ENCODE measurements around the gene BAG5. TPM values are rescaled to one million over a fixed set of nuclear protein-coding genes. Genes with fewer than 3 reads are reported as not detected.

Gene BAG5
- total and polyA plus RNA-seq, 2 of the 4 experiments (the other 2 are of a cell fraction): 6.7 to 22.2 TPM

DNA sequence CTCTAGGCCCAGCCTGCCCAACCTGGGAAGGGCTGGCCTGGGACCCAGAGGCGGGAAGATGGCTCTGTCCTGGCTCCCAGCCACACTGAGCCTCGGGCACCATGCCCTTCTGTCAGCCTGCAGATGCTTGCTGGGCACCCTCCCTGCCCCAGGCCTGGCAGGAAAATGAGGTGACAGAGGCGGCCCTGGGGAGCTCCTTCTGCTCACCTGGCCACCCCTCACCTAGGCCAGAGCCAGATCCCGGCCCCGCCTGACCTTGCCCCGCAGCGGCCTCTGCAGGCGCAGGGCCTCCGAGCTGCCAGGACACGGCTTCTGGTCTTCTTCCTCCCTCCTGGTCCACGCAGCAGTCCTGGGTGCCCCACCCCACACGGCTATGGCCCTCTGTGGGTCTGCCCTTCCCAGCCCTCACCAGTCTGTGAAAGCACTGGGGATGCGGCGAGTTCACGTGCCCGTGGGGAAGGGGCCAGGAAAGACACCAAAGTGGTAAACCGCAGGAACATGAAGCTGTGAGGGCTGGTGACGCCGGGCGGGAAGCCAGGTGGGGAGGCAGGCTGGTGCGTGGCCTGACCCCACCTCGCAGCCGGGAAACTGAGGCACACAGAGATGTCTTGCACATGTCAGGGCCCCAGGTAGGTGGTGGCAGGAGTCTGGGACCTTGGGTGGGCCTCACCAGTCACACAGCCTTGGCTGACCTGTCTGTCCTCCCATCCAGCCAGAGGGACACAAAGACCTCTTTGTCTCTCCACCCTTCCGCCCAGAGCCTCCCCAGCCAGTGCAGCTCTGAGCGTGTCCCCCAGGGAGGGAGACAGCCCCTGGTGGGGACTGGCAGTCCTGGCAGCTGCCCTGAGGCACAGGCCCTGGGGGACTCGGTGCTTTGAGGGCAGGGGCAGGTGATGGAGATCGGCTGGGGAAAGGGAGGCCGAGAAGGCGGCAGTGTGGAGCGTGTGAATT lies 12.8 kb downstream of the BAG5 start (continued):
- TF ChIP-seq, protein P1, sequence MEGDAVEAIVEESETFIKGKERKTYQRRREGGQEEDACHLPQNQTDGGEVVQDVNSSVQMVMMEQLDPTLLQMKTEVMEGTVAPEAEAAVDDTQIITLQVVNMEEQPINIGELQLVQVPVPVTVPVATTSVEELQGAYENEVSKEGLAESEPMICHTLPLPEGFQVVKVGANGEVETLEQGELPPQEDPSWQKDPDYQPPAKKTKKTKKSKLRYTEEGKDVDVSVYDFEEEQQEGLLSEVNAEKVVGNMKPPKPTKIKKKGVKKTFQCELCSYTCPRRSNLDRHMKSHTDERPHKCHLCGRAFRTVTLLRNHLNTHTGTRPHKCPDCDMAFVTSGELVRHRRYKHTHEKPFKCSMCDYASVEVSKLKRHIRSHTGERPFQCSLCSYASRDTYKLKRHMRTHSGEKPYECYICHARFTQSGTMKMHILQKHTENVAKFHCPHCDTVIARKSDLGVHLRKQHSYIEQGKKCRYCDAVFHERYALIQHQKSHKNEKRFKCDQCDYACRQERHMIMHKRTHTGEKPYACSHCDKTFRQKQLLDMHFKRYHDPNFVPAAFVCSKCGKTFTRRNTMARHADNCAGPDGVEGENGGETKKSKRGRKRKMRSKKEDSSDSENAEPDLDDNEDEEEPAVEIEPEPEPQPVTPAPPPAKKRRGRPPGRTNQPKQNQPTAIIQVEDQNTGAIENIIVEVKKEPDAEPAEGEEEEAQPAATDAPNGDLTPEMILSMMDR (conservative IDR thresholded peaks at IDR 0.05; ENCODE audit: low read depth, low read length): no peak
- TF ChIP-seq POLR2A (IDR thresholded peaks at IDR 0.05; ENCODE audit: low read depth, low read length): no peak
- no peak for TF ChIP-seq MAZ (IDR thresholded peaks at IDR 0.05; ENCODE audit: borderline replicate concordance, low read depth, low read length)
- no peak for TF ChIP-seq MXI1 (IDR thresholded peaks at IDR 0.05; ENCODE audit: borderline replicate concordance, low read depth, low read length)
- TF ChIP-seq BHLHE40 (IDR thresholded peaks at IDR 0.05; ENCODE audit: low read depth, low read length): no peak
